HCT116 (cell line): ENCODE data around the gene IGIP.

Experiments
- ATF3 ChIP-seq: IDR thresholded peaks from 2 replicates; pipeline ENCODE4 v1.6.1; 2012
- CEBPB ChIP-seq: IDR thresholded peaks from 2 replicates; pipeline ENCODE4 v1.6.1; 2012; ENCODE audit warnings: low read depth
- CTCF ChIP-seq, 3 experiments: fragments of 200-600 bp in 1 of 3; sonication (generic) in 1 of 3; IDR thresholded peaks in 2 of 3; conservative IDR thresholded peaks in 1 of 3; 2 replicates each; pipeline ENCODE4 v1.5.1; 2012 to 2017; ENCODE audit warnings: low read depth in 2 of 3, low read length in 2 of 3, antibody characterized with exemption in 1 of 3, borderline replicate concordance in 1 of 3, control low read depth in 1 of 3, mild to moderate bottlenecking in 1 of 3, mixed read lengths in 1 of 3, mixed run types in 1 of 3, moderate library complexity in 1 of 3; ENCODE audit not compliant: insufficient read depth in 1 of 3
- EGR1 ChIP-seq: IDR thresholded peaks from 2 replicates; pipeline ENCODE4 v1.6.1; 2012; ENCODE audit warnings: low read depth
- EZH2 ChIP-seq: fragments of 200-600 bp; sonication (generic); IDR thresholded peaks from 2 replicates; pipeline ENCODE4 v1.6.1; 2017; ENCODE audit warnings: antibody characterized with exemption, mixed run types
- EZH2phosphoT487 ChIP-seq: fragments of 200-600 bp; IDR thresholded peaks from 2 replicates; pipeline ENCODE4 v1.6.1; 2018; ENCODE audit warnings: antibody characterized with exemption, borderline replicate concordance
- JUND ChIP-seq: IDR thresholded peaks from 2 replicates; pipeline ENCODE4 v1.6.1; 2012
- POLR2A ChIP-seq: IDR thresholded peaks from 2 replicates; pipeline ENCODE4 v1.7.0; 2011; ENCODE audit warnings: borderline replicate concordance; ENCODE audit not compliant: insufficient read depth, insufficient read length; ENCODE audit errors: extremely low read depth
- POLR2AphosphoS5 ChIP-seq: IDR thresholded peaks from 2 replicates; pipeline ENCODE4 v1.6.1; 2011; ENCODE audit warnings: mild to moderate bottlenecking, low read depth, low read length, moderate library complexity
- RAD21 ChIP-seq: IDR thresholded peaks from 2 replicates; pipeline ENCODE4 v1.6.1; 2012; ENCODE audit warnings: low read depth, mild to moderate bottlenecking
- SP1 ChIP-seq: IDR thresholded peaks from 2 replicates; pipeline ENCODE4 v1.6.1; 2012; ENCODE audit warnings: low read depth
- SRF ChIP-seq: IDR thresholded peaks from 2 replicates; pipeline ENCODE4 v1.6.1; 2012; ENCODE audit warnings: low read depth
- YY1 ChIP-seq: IDR thresholded peaks from 2 replicates; pipeline ENCODE4 v1.6.1; 2011; ENCODE audit warnings: low read length, low read depth, moderate library complexity, mild to moderate bottlenecking; ENCODE audit not compliant: insufficient replicate concordance; ENCODE audit errors: extremely low read depth

GRCh38 chr5:140109018-140109758 lies 16.5 kb upstream of the IGIP start:
- no peak for TF ChIP-seq SP1
- TF ChIP-seq POLR2AphosphoS5 = no peak
- TF ChIP-seq CTCF (IDR thresholded peaks at IDR 0.05 in 2 of 3, conservative IDR thresholded peaks at IDR 0.05 in 1 of 3; ENCODE audit: borderline replicate concordance in 1 of 3, insufficient read depth in 1 of 3, low read depth in 2 of 3, low read length in 2 of 3) = no peak
- TF ChIP-seq YY1 = no peak
- TF ChIP-seq ATF3 = no peak
- no peak for TF ChIP-seq RAD21
- TF ChIP-seq EZH2phosphoT487 = no peak
- no peak for TF ChIP-seq POLR2A
- TF ChIP-seq EGR1 = no peak
- no peak for TF ChIP-seq JUND
- TF ChIP-seq EZH2 = no peak
- TF ChIP-seq SRF = no peak
- TF ChIP-seq CEBPB = no peak
